Kidney epithelial cell (primary cell): Measurements from ENCODE around the gene LRRC4. TPM values are rescaled to one million over a fixed set of nuclear protein-coding genes. Genes with fewer than 3 reads are reported as not detected.

Experiments
- DNase-seq: peaks from one replicate; pipeline ENCODE4 v3.0.0-alpha.2; 2010; ENCODE audit warnings: low read depth
- H3K27me3 ChIP-seq: 2 replicates; pipeline ENCODE4 v1.6.0; 2011; ENCODE audit warnings: low read length; ENCODE audit not compliant: control insufficient read depth, insufficient read depth
- H3K36me3 ChIP-seq: 2 replicates; pipeline ENCODE4 v1.5.1; 2011; ENCODE audit warnings: low read length; ENCODE audit not compliant: control insufficient read depth, insufficient read depth
- H3K4me3 ChIP-seq: 2 replicates; pipeline ENCODE4 v1.5.1; 2011; ENCODE audit warnings: low read depth, mild to moderate bottlenecking, control low read depth, low read length
- CTCF ChIP-seq: IDR thresholded peaks from 2 replicates; pipeline ENCODE4 v1.5.1; 2011; ENCODE audit warnings: mild to moderate bottlenecking, moderate library complexity, low read length, control low read depth, inconsistent platforms; ENCODE audit not compliant: insufficient read depth, poor library complexity, severe bottlenecking
- total RNA-seq: library from RNA; depleted of rRNA; stranded (reverse); fragments of >200 nt; gene quantifications from 2 replicates; pipeline ENCODE4 v1.2.3, GENCODE V29; 2015

Gene LRRC4
- total RNA-seq, 1 donor from 2014 or later = 0.46 TPM

GRCh38 chr7:128020159-128020558 lies 11.1 kb downstream of the LRRC4 start:
- H3K36me3 ChIP-seq = no peaks in the 10 kb centered on the region
- peak; percentile 38 for TF ChIP-seq CTCF
- no peak for DNase-seq

GRCh38 chr7:128019288-128019687 lies 11.9 kb downstream of the LRRC4 start:
- Histone ChIP-seq H3K27me3 (no peaks in the 10 kb centered on the region), H3K36me3 (no peaks in the 10 kb centered on the region), H3K4me3 (no peak overlapping the region)
- no peak for TF ChIP-seq CTCF
- DNase-seq = no peak

More at GRCh38 chr7:128020159-128020558, 11.1 kb downstream of the LRRC4 start:
- no peaks in the 10 kb centered on the region for H3K27me3 ChIP-seq
- H3K4me3 ChIP-seq = no peak overlapping the region

- Histone ChIP-seq H3K27me3 (no peaks in the 10 kb centered on the region), H3K4me3 (no peak overlapping the region), H3K36me3 (no peaks in the 10 kb centered on the region)
- DNase-seq = peak; percentile 52
- no peak for TF ChIP-seq CTCF
Measured at GRCh38 chr7:128017862-128018845, 13.1 kb downstream of the LRRC4 start.

- Histone ChIP-seq H3K27me3 (no peaks in the 10 kb centered on the region), H3K4me3 (no peak overlapping the region), H3K36me3 (no peaks in the 10 kb centered on the region)
- DNase-seq = no peak
- TF ChIP-seq CTCF = peak; percentile 20
Measured at GRCh38 chr7:128017460-128017859, 13.8 kb downstream of the LRRC4 start.

- H3K36me3 ChIP-seq = no peaks in the 10 kb centered on the region
- no peak overlapping the region for H3K4me3 ChIP-seq
- no peak for TF ChIP-seq CTCF
- no peak for DNase-seq
- no peaks in the 10 kb centered on the region for H3K27me3 ChIP-seq
Measured at GRCh38 chr7:128014811-128015210, 16.4 kb downstream of the LRRC4 start.
